Astrocyte (in vitro differentiated cells and primary cell): ENCODE data around the gene DHRS12. TPM values are rescaled to one million over a fixed set of nuclear protein-coding genes. Genes with fewer than 3 reads are reported as not detected.

Source experiments
- DNase-seq: peaks from one replicate; pipeline ENCODE4 v3.0.0-alpha.2; 2010; ENCODE audit warnings: low read depth
- FAIRE-seq: peaks from 2 replicates; lab custom pipeline; 2011; peaks lifted over from hg19 to GRCh38; lab: Jason Lieb, UNC
- H2AFZ ChIP-seq: 2 replicates; pipeline ENCODE4 v1.6.0; 2012; ENCODE audit warnings: low read depth, low read length, inconsistent platforms
- H3K27ac ChIP-seq: 2 replicates; pipeline ENCODE4 v1.5.1; 2011; ENCODE audit warnings: low read depth, low read length, inconsistent platforms
- H3K27me3 ChIP-seq: 2 replicates; pipeline ENCODE4 v1.6.0; 2011; ENCODE audit warnings: low read length, inconsistent platforms; ENCODE audit not compliant: insufficient read depth
- H3K36me3 ChIP-seq: 2 replicates; pipeline ENCODE4 v1.5.1; 2011; ENCODE audit warnings: low read length, inconsistent platforms; ENCODE audit not compliant: insufficient read depth
- H3K4me1 ChIP-seq: 2 replicates; pipeline ENCODE4 v1.5.1; 2011; ENCODE audit warnings: low read length, inconsistent platforms; ENCODE audit not compliant: insufficient read depth
- H3K4me2 ChIP-seq: 2 replicates; pipeline ENCODE4 v1.6.0; 2012; ENCODE audit warnings: low read length, inconsistent platforms
- H3K4me3 ChIP-seq: 2 replicates; pipeline ENCODE4 v1.5.1; 2011; ENCODE audit warnings: low read depth, mild to moderate bottlenecking, low read length, inconsistent platforms; ENCODE audit not compliant: insufficient read depth
- H3K79me2 ChIP-seq: 2 replicates; pipeline ENCODE4 v1.6.0; 2012; ENCODE audit warnings: mild to moderate bottlenecking, low read length, inconsistent platforms; ENCODE audit not compliant: insufficient read depth
- H3K9ac ChIP-seq: 2 replicates; pipeline ENCODE4 v1.6.0; 2012; ENCODE audit warnings: mild to moderate bottlenecking, low read length, inconsistent platforms
- H3K9me3 ChIP-seq: 2 replicates; pipeline ENCODE4 v1.5.1; 2012; ENCODE audit warnings: low read depth, mild to moderate bottlenecking, low read length, inconsistent platforms; ENCODE audit not compliant: insufficient read depth
- H4K20me1 ChIP-seq: 2 replicates; pipeline ENCODE4 v1.6.0; 2012; ENCODE audit warnings: low read length, inconsistent platforms; ENCODE audit not compliant: insufficient read depth
- H3K27ac Mint-ChIP-seq: one replicate; pipeline ENCODE4 v1.8.0; 2021; ENCODE audit warnings: mild to moderate bottlenecking, mixed read lengths; ENCODE audit not compliant: unreplicated experiment
- H3K27me3 Mint-ChIP-seq: one replicate; pipeline ENCODE4 v1.8.0; 2021; ENCODE audit warnings: low read depth, mixed read lengths; ENCODE audit not compliant: unreplicated experiment
- H3K36me3 Mint-ChIP-seq: one replicate; pipeline ENCODE4 v1.8.0; 2021; ENCODE audit warnings: low read depth, mixed read lengths; ENCODE audit not compliant: unreplicated experiment
- H3K4me1 Mint-ChIP-seq: one replicate; pipeline ENCODE4 v1.8.0; 2021; ENCODE audit warnings: low read depth, mixed read lengths; ENCODE audit not compliant: unreplicated experiment
- H3K4me3 Mint-ChIP-seq: one replicate; pipeline ENCODE4 v1.8.0; 2021; ENCODE audit warnings: mild to moderate bottlenecking, moderate library complexity, mixed read lengths; ENCODE audit not compliant: unreplicated experiment
- H3K9me3 Mint-ChIP-seq: one replicate; pipeline ENCODE4 v1.8.0; 2021; ENCODE audit warnings: mild to moderate bottlenecking, mixed read lengths; ENCODE audit not compliant: unreplicated experiment
- CTCF ChIP-seq: IDR thresholded peaks from 2 replicates; pipeline ENCODE4 v1.5.1; 2011; ENCODE audit warnings: low read depth, mild to moderate bottlenecking, inconsistent platforms, low read length, moderate library complexity; ENCODE audit not compliant: insufficient read depth
- EZH2 ChIP-seq: IDR thresholded peaks from 2 replicates; pipeline ENCODE4 v1.6.1; 2012; ENCODE audit warnings: mild to moderate bottlenecking, low read length, inconsistent platforms; ENCODE audit not compliant: insufficient read depth
- total RNA-seq: library from RNA; stranded (reverse); gene quantifications from 2 replicates; pipeline ENCODE4 v1.2.1, GENCODE V29; 2021

DHRS12 gene
- total RNA-seq, 1 donor from 2014 or later: 4.9 TPM

DNA sequence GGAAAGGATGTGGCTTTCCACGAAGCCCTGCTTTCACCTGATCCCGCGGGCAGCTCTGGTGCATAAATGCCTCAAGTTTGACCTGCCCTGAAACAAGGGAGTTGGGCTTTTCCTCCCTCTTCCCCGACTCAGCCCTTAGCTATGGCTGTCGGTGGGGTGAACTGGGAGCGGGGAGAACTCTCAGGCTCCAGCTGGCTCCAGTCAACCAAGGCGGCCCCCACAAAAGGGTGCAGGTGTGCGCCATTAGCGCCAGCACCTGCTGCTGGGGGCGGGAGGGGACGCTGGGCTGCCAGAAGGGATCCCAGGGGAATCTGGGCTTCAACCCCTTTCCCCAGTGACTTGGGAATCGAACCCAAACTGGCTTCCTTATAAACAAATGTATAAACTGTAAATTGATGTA, 7.1 kb upstream of the DHRS12 start:
- H4K20me1 ChIP-seq: no peaks in the 10 kb centered on the region
- DNase-seq (no peak), FAIRE-seq (no peak)
- H3K4me1 Mint-ChIP-seq: peaks cover 10% of the 10 kb centered on the region
- H3K4me1 ChIP-seq: no peaks in the 10 kb centered on the region
- no peaks in the 10 kb centered on the region for H3K36me3 Mint-ChIP-seq
- no peaks in the 10 kb centered on the region for H3K9me3 ChIP-seq
- H3K4me3 ChIP-seq: no peak overlapping the region
- H3K4me3 Mint-ChIP-seq: no peak overlapping the region
- H3K9me3 Mint-ChIP-seq: peaks cover 1% of the 10 kb centered on the region
- no peaks in the 10 kb centered on the region for H3K27me3 Mint-ChIP-seq
- peaks cover 6% of the 10 kb centered on the region for H3K27me3 ChIP-seq
- no peaks in the 10 kb centered on the region for H3K36me3 ChIP-seq
- H3K4me2 ChIP-seq: no peak overlapping the region
- H3K9ac ChIP-seq: no peak overlapping the region
- TF ChIP-seq CTCF (no peak), EZH2 (no peak)
- no peak overlapping the region for H3K27ac Mint-ChIP-seq
- H3K79me2 ChIP-seq: no peaks in the 10 kb centered on the region
- H2AFZ ChIP-seq: no peak overlapping the region
- no peak overlapping the region for H3K27ac ChIP-seq

DNA sequence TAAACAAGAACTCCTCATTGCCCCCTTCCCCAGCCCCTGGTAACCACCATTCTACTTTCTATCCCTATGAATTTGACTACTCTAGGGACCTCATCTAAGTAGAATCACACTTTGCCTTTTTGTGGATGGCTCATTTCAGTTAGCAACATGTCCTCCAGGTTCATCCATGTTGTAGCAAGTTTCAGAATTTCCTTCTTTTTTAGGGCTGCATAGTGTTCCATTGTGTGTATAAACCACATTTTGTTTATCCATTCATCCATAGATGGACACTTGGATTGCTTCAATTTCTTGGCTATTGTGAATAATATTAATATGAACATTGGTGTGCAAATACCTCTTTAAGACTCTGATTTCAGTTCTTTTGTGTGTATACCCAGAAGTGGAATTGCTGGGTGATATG, 4.8 kb upstream of the DHRS12 start:
- no peak overlapping the region for H3K27ac Mint-ChIP-seq
- no peaks in the 10 kb centered on the region for H3K27me3 Mint-ChIP-seq
- H3K79me2 ChIP-seq: no peaks in the 10 kb centered on the region
- H3K4me3 ChIP-seq: no peak overlapping the region
- H3K36me3 ChIP-seq: no peaks in the 10 kb centered on the region
- DNase-seq: no peak
- no peaks in the 10 kb centered on the region for H3K36me3 Mint-ChIP-seq
- H3K9me3 ChIP-seq: no peaks in the 10 kb centered on the region
- no peaks in the 10 kb centered on the region for H4K20me1 ChIP-seq
- no peak overlapping the region for H2AFZ ChIP-seq
- no peak overlapping the region for H3K27ac ChIP-seq
- H3K9ac ChIP-seq: no peak overlapping the region
- TF ChIP-seq EZH2: no peak
- no peak for TF ChIP-seq CTCF
- H3K4me1 Mint-ChIP-seq: peaks cover 16% of the 10 kb centered on the region
- H3K4me1 ChIP-seq: peaks cover 8% of the 10 kb centered on the region
- no peaks in the 10 kb centered on the region for H3K27me3 ChIP-seq
- no peak for FAIRE-seq
- no peak overlapping the region for H3K4me2 ChIP-seq
- H3K9me3 Mint-ChIP-seq: peaks cover 1% of the 10 kb centered on the region
- no peak overlapping the region for H3K4me3 Mint-ChIP-seq

DNA sequence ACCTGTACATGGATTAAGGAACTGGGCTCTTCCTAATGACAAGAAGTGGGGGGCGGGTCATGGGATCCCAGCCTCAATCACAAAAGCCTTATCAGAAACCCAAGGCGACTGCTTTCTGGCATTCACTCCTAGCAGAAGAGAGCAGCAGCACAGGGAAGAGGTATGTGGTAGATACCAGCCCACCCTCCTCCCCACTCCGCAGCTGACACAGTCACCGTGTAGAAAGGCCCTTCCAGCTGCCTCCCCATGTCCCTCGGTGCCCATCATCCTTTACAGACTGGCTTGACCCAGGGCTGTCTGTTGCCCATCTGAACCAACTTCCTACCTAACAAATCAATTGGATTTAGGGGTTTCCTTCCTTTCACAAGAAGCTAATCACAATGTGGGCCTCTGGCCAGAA, 3.1 kb upstream of the DHRS12 start:
- no peak for TF ChIP-seq EZH2
- no peak for TF ChIP-seq CTCF
- Histone ChIP-seq H3K27me3 (no peaks in the 10 kb centered on the region), H2AFZ (no peak overlapping the region), H3K4me1 (peaks cover 23% of the 10 kb centered on the region), H3K27ac (no peak overlapping the region), H3K4me2 (no peak overlapping the region), H3K4me3 (no peak overlapping the region), H3K9ac (no peak overlapping the region), H3K9me3 (no peaks in the 10 kb centered on the region), H4K20me1 (no peaks in the 10 kb centered on the region), H3K79me2 (no peaks in the 10 kb centered on the region), H3K36me3 (no peaks in the 10 kb centered on the region)
- Mint-ChIP-seq H3K9me3 (peaks cover 1% of the 10 kb centered on the region), H3K27me3 (no peaks in the 10 kb centered on the region), H3K4me3 (no peak overlapping the region), H3K4me1 (peaks cover 22% of the 10 kb centered on the region), H3K36me3 (no peaks in the 10 kb centered on the region), H3K27ac (no peak overlapping the region)
- no peak for DNase-seq
- FAIRE-seq: no peak
